ENCODE data around the gene RTTN.

- TF ChIP-seq EP300 (IDR thresholded peaks at IDR 0.05; ENCODE audit: borderline replicate concordance in 1 of 2, low read depth in 1 of 2, low read length in 1 of 2) (no peak), MEF2A (IDR thresholded peaks at IDR 0.05; ENCODE audit: borderline replicate concordance, low read depth) (no peak), TCF12 (IDR thresholded peaks at IDR 0.05) (no peak), RXRA (IDR thresholded peaks at IDR 0.05; ENCODE audit: borderline replicate concordance, low read depth) (no peak), NFIC (IDR thresholded peaks at IDR 0.05; ENCODE audit: borderline replicate concordance) (no peak), CTCF (IDR thresholded peaks at IDR 0.05) (no peak), RAD21 (IDR thresholded peaks at IDR 0.05; ENCODE audit: low read length) (no peak), SMC3 (IDR thresholded peaks at IDR 0.05; ENCODE audit: low read depth, low read length) (no peak), POLR2AphosphoS5 (IDR thresholded peaks at IDR 0.05; ENCODE audit: low read depth, low read length) (no peak), REST (IDR thresholded peaks at IDR 0.05; ENCODE audit: low read depth, low read length) (no peak), GATA2 (CRISPR knock-in tag; IDR thresholded peaks at IDR 0.05) (no peak), SIN3A (IDR thresholded peaks at IDR 0.05; ENCODE audit: borderline replicate concordance, low read depth, low read length) (no peak), JUND (IDR thresholded peaks at IDR 0.05) (no peak), CHD2 (IDR thresholded peaks at IDR 0.05; ENCODE audit: low read length, partially characterized antibody) (no peak)
Observed at GRCh38 chr18:70110678-70111077, 94.8 kb downstream of the RTTN start.

Measured in SK-N-SH (cell line).